RWPE1 (cell line): ENCODE measurements around the gene INTS1.

ENCODE experiments used
- CTCF ChIA-PET: fragments of 350-600 bp; sonication (Branson Sonifier 250); formaldehyde crosslinking; extraction: SDS; loops from one replicate; lab custom pipeline; 2021; lab: Yijun Ruan, JAX
- POLR2A ChIA-PET: fragments of 400-600 bp; formaldehyde crosslinking; extraction: SDS; loops from one replicate; lab custom pipeline; 2020; ENCODE audit warnings: antibody characterized with exemption; ENCODE audit not compliant: low non-redundant PET; lab: Yijun Ruan, JAX
- DNase-seq: peaks from one replicate; pipeline ENCODE4 v3.0.0; 2012; ENCODE audit warnings: low spot score
- H3K27ac ChIP-seq: fragments of 450-650 bp; 2 replicates; pipeline ENCODE4 v1.5.1; 2017
- TF ChIP-seq, protein P1 (sequence below): fragments of 450-650 bp; conservative IDR thresholded peaks from 2 replicates; pipeline ENCODE4 v1.5.1; 2017; ENCODE audit warnings: low read depth, mild to moderate bottlenecking

INTS1 gene

DNA sequence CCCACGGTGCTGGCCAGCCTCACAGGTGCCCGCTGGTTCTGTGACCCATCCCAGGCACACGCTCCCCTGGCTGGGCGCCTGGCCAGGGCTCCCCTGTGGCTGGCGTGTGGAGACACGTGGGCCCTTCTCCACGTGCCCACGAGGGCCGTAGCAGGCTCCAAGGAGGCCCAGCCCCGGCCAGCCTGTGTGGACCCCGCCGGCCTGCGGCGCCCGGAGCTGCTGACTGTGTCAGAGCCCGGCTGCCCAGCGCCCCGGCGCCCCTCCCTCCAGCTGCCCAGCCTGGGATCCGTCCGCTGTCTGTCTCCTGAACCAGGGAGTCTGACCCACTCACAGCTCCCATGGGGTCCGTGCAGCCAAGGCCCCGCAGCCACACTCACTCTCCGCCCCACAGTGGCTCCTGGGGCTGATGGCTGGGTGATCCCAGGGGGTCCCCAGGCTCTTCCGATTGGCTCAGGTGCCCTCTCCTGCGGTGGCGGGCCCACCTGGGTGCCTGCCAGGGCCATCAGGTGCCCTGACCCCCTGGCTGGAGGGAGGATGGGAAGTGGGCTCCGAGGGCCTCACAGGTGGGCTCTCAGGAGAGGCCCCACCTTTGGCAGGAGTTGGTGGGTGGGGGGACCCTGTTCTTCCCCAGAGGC lies 42.2 kb upstream of the INTS1 start:
- DNase-seq = no peak
- peak overlapping the region; percentile 52 for H3K27ac ChIP-seq
- CTCF ChIA-PET = no interaction called here
- POLR2A ChIA-PET = no interaction called here
- TF ChIP-seq, protein P1, sequence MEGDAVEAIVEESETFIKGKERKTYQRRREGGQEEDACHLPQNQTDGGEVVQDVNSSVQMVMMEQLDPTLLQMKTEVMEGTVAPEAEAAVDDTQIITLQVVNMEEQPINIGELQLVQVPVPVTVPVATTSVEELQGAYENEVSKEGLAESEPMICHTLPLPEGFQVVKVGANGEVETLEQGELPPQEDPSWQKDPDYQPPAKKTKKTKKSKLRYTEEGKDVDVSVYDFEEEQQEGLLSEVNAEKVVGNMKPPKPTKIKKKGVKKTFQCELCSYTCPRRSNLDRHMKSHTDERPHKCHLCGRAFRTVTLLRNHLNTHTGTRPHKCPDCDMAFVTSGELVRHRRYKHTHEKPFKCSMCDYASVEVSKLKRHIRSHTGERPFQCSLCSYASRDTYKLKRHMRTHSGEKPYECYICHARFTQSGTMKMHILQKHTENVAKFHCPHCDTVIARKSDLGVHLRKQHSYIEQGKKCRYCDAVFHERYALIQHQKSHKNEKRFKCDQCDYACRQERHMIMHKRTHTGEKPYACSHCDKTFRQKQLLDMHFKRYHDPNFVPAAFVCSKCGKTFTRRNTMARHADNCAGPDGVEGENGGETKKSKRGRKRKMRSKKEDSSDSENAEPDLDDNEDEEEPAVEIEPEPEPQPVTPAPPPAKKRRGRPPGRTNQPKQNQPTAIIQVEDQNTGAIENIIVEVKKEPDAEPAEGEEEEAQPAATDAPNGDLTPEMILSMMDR = no peak

DNA sequence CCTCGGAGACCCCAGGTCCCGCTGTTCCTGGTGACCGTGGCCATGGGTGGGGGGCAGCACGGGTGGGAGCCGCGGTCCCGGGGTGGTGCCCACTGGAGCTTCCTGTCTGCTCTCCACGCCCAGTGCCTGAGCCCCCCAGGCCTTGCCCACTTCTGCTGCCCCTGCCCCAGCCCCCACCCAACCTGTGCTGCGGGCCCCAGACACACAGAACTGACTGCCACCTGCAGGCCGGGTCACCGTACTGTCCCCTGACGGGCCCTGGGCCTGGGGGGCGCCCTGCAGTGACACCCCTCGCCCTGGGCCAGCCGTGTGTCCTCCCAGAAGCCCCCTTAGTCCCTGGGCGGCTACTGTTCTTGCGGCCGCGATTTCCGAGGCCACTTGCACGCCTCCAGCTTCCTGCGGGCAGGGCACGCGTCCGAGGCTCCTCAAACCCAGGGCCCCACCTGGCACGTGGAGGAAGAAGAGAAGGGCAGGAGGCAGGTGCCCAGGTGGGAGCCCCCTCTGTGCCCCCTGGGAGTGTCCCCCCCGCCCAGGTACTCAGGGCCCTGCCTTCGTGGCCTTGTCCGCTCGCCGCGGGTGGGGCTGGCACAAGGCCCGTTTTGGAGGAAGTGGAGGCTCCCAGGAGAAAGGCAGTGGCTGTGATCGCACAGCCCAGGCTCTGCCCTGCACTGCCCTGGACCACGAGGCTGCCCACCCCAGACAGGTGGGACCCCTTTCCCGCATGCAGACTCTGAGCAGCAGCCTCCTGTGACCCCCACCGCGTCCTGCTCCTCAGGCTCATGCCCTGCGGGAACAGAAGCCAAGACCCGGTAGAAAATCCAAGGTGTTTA lies 41.4 kb upstream of the INTS1 start:
- CTCF ChIA-PET = interaction anchor here (0.7 kb wide), 1 partner anchor 16 kb away, joined by 4 read pairs; no protein-coding TSS in a partner anchor
- POLR2A ChIA-PET = no interaction called here

GRCh38 chr7:1544896-1545416 lies 40.8 kb upstream of the INTS1 start:
- ChIA-PET CTCF (no interaction called here), POLR2A (no interaction called here)
- TF ChIP-seq, protein P1 = no peak
- no peak for DNase-seq
- peak overlapping the region; percentile 99 for H3K27ac ChIP-seq

More for the DNA sequence above, 41.4 kb upstream of the INTS1 start:
- peak overlapping the region; percentile 99 for H3K27ac ChIP-seq
- DNase-seq = no peak
- TF ChIP-seq, protein P1 = no peak

- CTCF ChIA-PET = interaction anchor here (0.6 kb wide), 1 partner anchor 26 kb away, joined by 3 read pairs; no protein-coding TSS in a partner anchor
- TF ChIP-seq, protein P1 = no peak
- peak overlapping the region; percentile 99 for H3K27ac ChIP-seq
These were observed 40.1 kb upstream of the INTS1 start for GRCh38 chr7:1544178-1544895.

GRCh38 chr7:1543826-1544177 lies 39.6 kb upstream of the INTS1 start:
- TF ChIP-seq, protein P1 = no peak
- POLR2A ChIA-PET = no interaction called here
- DNase-seq = no peak
- CTCF ChIA-PET = interaction anchor here (0.6 kb wide), 4 partner anchors 9 to 26 kb away, joined by 3 read pairs; partner anchors contain the start of gene TMEM184A
- peak overlapping the region; percentile 99 for H3K27ac ChIP-seq

More at GRCh38 chr7:1544178-1544895, 40.1 kb upstream of the INTS1 start:
- no peak for DNase-seq
- POLR2A ChIA-PET = no interaction called here
